ENCODE measurements around the gene SHROOM3.

Gene SHROOM3

DNA sequence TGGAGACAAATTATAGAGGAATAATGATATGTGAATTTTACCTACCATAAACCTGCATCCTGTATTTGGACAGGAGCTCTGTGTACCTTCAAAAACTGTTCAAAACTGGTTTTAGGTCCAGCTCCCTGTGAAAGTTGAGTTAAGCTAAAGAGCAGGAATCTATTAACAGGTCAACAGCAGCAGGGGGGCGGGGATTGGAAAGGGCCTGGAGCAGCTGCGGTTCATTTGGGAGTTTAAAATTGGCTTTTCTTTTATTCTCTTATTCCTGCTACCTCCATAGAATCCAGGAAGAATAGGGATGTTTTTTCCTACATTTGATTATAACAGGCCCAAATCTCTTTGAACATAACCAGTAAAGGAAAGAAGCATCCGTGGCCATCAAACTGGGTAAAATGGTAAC lies 23.8 kb downstream of the SHROOM3 start:
- no peaks in the 10 kb centered on the region for H3K36me3 Mint-ChIP-seq (ENCODE audit: low read depth)

GRCh38 chr4:76459291-76459723 lies 24.3 kb downstream of the SHROOM3 start:
- Mint-ChIP-seq H3K4me3 (no peak overlapping the region), H3K36me3 (ENCODE audit: low read depth) (no peaks in the 10 kb centered on the region), H3K27ac (no peak overlapping the region), H3K9me3 (peaks cover 11% of the 10 kb centered on the region), H3K27me3 (peaks cover 7% of the 10 kb centered on the region), H3K4me1 (no peaks in the 10 kb centered on the region)
- ATAC-seq (no peak), DNase-seq (no peak)

More for the DNA sequence above, 23.8 kb downstream of the SHROOM3 start:
- no peaks in the 10 kb centered on the region for H3K4me1 Mint-ChIP-seq
- ATAC-seq (no peak), DNase-seq (no peak)
- H3K27ac Mint-ChIP-seq: no peak overlapping the region
- H3K9me3 Mint-ChIP-seq: peaks cover 9% of the 10 kb centered on the region
- H3K4me3 Mint-ChIP-seq: no peak overlapping the region
- peaks cover 7% of the 10 kb centered on the region for H3K27me3 Mint-ChIP-seq

GRCh38 chr4:76463568-76463967 lies 28.5 kb downstream of the SHROOM3 start:
- Mint-ChIP-seq H3K4me3 (no peak overlapping the region), H3K27ac (no peak overlapping the region), H3K27me3 (peaks cover 10% of the 10 kb centered on the region), H3K36me3 (ENCODE audit: low read depth) (no peaks in the 10 kb centered on the region), H3K9me3 (peaks cover 17% of the 10 kb centered on the region), H3K4me1 (no peaks in the 10 kb centered on the region)
- DNase-seq: no peak
- ATAC-seq: no peak

- Mint-ChIP-seq H3K9me3 (no peaks in the 10 kb centered on the region), H3K4me1 (no peaks in the 10 kb centered on the region), H3K4me3 (no peak overlapping the region), H3K36me3 (ENCODE audit: low read depth) (no peaks in the 10 kb centered on the region), H3K27me3 (peaks cover 5% of the 10 kb centered on the region), H3K27ac (no peak overlapping the region)
- no peak for DNase-seq
- no peak for ATAC-seq
Measured at GRCh38 chr4:76470064-76470463, 35.0 kb downstream of the SHROOM3 start.

DNA sequence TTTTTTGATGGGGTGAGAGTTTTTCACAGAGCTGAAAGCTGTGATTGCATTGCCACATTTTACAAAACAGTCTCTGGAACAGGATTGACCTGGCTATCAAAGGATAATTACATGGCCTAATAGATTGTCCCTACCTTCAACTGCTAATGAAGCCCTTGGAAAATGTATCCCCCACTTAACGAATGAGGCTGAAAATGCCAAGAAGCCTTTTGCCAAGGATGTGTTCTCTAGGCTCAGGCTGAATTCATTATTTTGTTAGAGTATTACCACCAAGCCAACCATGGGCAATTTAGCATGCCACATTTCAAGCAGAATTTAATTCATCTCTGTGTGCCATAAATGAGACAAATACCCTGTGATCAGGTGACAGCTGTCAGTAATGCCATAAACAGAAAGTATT lies 35.5 kb downstream of the SHROOM3 start:
- H3K4me1 Mint-ChIP-seq: no peaks in the 10 kb centered on the region
- no peak overlapping the region for H3K27ac Mint-ChIP-seq
- DNase-seq: no peak
- H3K4me3 Mint-ChIP-seq: no peak overlapping the region
- no peaks in the 10 kb centered on the region for H3K9me3 Mint-ChIP-seq
- peaks cover 5% of the 10 kb centered on the region for H3K27me3 Mint-ChIP-seq
- ATAC-seq: no peak
- H3K36me3 Mint-ChIP-seq (ENCODE audit: low read depth): no peaks in the 10 kb centered on the region

DNA sequence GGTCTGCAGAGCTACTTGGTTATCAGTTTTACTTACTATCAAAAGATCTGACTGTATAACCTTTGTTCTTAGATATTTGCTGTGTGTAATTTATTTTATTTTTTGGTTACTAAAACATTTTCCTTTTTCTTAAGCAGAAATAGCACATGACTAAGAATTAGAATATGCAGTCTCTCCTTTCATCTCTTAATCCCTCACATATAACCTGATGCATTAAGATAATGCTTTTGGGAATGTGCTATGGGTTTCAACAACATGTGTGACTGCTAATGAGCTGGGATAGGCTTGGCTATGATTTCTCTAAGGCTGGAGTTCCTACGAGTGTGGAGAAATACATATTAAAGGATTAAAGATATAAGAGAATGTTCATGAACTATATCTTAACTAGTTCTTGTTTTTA lies 41.5 kb downstream of the SHROOM3 start:
- H3K9me3 Mint-ChIP-seq: peaks cover 10% of the 10 kb centered on the region
- H3K27ac Mint-ChIP-seq: no peak overlapping the region
- H3K27me3 Mint-ChIP-seq: peaks cover 9% of the 10 kb centered on the region
- no peaks in the 10 kb centered on the region for H3K36me3 Mint-ChIP-seq (ENCODE audit: low read depth)
- no peak for ATAC-seq
- no peak for DNase-seq
- H3K4me1 Mint-ChIP-seq: no peaks in the 10 kb centered on the region
- no peak overlapping the region for H3K4me3 Mint-ChIP-seq

DNA sequence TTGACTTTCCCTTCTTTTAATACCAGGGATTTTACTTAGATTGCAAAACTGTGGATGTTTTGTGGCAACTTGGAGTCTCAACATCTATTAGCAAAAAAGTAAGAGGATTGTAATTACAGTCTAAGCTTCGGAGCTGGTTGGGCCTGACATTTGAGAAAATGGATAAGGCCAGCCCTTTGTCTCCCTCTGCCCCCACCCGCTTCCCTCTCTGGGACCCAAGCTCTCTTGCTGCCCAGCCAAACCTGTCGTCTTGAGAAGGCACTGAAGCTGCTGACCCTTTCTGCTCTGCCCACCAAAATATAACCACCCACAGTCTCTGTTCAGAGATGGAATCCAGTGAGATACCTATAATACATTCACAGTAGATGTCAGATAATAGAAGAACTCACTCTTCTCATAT lies 49.6 kb downstream of the SHROOM3 start:
- peaks cover 6% of the 10 kb centered on the region for H3K9me3 Mint-ChIP-seq
- H3K4me3 Mint-ChIP-seq: no peak overlapping the region
- DNase-seq: no peak

GRCh38 chr4:76485450-76485849 lies 50.4 kb downstream of the SHROOM3 start:
- peaks cover 13% of the 10 kb centered on the region for H3K27me3 Mint-ChIP-seq
- H3K36me3 Mint-ChIP-seq (ENCODE audit: low read depth): no peaks in the 10 kb centered on the region
- H3K9me3 Mint-ChIP-seq: peaks cover 5% of the 10 kb centered on the region
- no peak overlapping the region for H3K4me3 Mint-ChIP-seq
- DNase-seq (no peak), ATAC-seq (no peak)
- H3K4me1 Mint-ChIP-seq: no peaks in the 10 kb centered on the region
- no peak overlapping the region for H3K27ac Mint-ChIP-seq

More for the DNA sequence above, 49.6 kb downstream of the SHROOM3 start:
- Mint-ChIP-seq H3K36me3 (ENCODE audit: low read depth) (no peaks in the 10 kb centered on the region), H3K4me1 (no peaks in the 10 kb centered on the region), H3K27ac (no peak overlapping the region), H3K27me3 (peaks cover 16% of the 10 kb centered on the region)
- ATAC-seq: no peak

DNA sequence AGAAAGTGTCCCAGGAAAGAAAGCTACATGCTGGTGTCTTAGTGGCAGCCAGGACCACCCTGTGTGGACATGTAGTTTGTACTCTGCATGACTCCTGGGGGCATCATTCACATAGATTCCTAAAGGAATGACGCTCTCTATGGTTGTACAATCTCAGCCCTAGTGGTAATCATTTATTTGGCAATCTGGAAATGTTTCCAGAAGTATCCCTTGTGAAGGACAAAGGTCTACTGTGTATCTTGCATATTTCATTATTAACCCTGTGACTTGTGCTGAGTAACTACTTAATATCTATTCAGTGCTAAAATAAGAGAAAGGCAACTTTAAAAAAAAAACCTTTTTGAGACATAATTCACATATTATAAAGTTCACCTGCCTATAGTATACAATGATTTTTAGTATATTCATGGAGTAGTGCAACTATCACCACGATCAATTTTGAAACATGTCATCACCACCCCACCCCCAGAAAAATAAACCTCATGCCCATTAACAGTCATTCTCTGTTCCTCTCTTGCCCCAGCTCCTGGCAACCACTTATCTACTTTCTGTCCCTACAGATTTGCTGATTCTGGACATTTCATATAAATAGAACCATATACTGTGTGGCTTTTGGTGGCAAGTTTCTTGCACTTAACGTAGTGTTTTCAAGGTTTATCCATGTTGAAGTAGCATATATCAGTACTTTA lies 51.7 kb downstream of the SHROOM3 start:
- Mint-ChIP-seq H3K27me3 (peaks cover 7% of the 10 kb centered on the region), H3K27ac (no peak overlapping the region), H3K9me3 (no peaks in the 10 kb centered on the region), H3K4me3 (no peak overlapping the region), H3K36me3 (ENCODE audit: low read depth) (no peaks in the 10 kb centered on the region), H3K4me1 (no peaks in the 10 kb centered on the region)
- ATAC-seq (no peak), DNase-seq (no peak)

DNA sequence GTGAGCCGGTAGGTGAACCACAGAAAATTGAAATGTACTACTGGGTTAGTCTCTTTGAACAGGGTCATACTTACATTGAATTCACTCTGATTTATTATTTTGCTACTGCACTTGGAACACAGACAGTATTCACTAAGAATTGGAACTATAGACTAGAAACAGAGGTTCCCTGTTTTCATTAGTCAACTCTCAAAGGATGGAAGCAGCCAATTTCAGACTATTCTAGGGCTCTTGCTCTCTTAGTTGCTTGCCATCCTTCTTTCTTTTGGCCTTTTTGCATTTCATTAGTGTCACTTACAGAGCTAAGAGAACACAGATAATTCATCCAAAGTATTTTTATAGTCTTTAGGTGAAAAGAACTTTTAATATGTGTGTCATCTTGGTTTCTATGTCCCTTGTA lies 52.6 kb downstream of the SHROOM3 start:
- H3K27me3 Mint-ChIP-seq: peaks cover 9% of the 10 kb centered on the region
- no peaks in the 10 kb centered on the region for H3K9me3 Mint-ChIP-seq
- no peaks in the 10 kb centered on the region for H3K4me1 Mint-ChIP-seq
- H3K4me3 Mint-ChIP-seq: no peak overlapping the region
- H3K27ac Mint-ChIP-seq: no peak overlapping the region
- H3K36me3 Mint-ChIP-seq (ENCODE audit: low read depth): no peaks in the 10 kb centered on the region
- ATAC-seq (no peak), DNase-seq (no peak)

DNA sequence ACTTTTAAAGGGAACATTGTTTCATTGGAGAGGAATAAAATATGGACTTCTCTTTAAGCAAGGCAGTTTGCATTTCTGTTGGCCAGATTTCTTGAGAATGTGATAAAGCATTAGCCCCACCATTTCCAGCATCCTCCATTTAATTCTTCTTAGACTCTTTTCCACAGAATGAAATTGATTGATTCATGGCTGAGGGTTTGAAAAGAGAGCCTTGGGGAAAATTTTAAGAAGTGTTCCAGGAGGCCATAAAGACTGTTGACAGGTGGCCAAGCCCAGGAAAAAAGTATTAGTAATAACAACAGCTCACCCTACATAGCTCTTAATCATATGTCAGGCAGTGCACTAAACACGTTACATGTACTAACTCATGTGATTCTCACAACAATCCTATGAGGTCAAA lies 53.4 kb downstream of the SHROOM3 start:
- H3K27ac Mint-ChIP-seq: no peak overlapping the region
- H3K4me1 Mint-ChIP-seq: no peaks in the 10 kb centered on the region
- H3K4me3 Mint-ChIP-seq: no peak overlapping the region
- DNase-seq: no peak
- ATAC-seq: no peak
- peaks cover 11% of the 10 kb centered on the region for H3K27me3 Mint-ChIP-seq
- no peaks in the 10 kb centered on the region for H3K9me3 Mint-ChIP-seq
- no peaks in the 10 kb centered on the region for H3K36me3 Mint-ChIP-seq (ENCODE audit: low read depth)

- H3K4me1 Mint-ChIP-seq: no peaks in the 10 kb centered on the region
- H3K36me3 Mint-ChIP-seq (ENCODE audit: low read depth): no peaks in the 10 kb centered on the region
- no peak overlapping the region for H3K4me3 Mint-ChIP-seq
- H3K27ac Mint-ChIP-seq: no peak overlapping the region
- ATAC-seq: no peak
- DNase-seq: no peak
- H3K9me3 Mint-ChIP-seq: no peaks in the 10 kb centered on the region
- peaks cover 11% of the 10 kb centered on the region for H3K27me3 Mint-ChIP-seq
Measured at GRCh38 chr4:76488888-76489685, 54.1 kb downstream of the SHROOM3 start.

GRCh38 chr4:76489686-76490161 lies 54.7 kb downstream of the SHROOM3 start:
- DNase-seq (no peak), ATAC-seq (no peak)
- Mint-ChIP-seq H3K27me3 (peaks cover 11% of the 10 kb centered on the region), H3K9me3 (no peaks in the 10 kb centered on the region), H3K4me1 (no peaks in the 10 kb centered on the region), H3K36me3 (ENCODE audit: low read depth) (no peaks in the 10 kb centered on the region), H3K27ac (no peak overlapping the region), H3K4me3 (no peak overlapping the region)

DNA sequence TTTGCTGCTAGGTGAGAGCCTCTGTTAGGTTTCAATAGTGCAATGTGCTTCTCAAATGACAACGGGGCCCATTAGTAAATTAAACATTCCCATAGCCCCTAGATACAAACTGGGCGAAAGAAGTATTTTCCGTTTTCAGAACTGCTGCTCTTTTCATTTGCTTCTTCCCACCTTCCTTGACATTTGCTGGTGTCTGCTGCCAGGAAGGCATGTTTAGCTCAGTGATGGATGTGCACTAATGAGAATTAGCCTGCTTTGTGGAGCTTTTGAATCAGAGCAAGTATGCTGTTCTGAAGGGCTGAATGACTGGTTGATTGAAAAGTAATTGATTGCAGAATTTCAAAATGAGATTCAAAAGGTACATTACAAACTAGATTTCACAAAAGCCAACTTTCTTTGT lies 57.0 kb downstream of the SHROOM3 start:
- H3K27ac Mint-ChIP-seq: no peak overlapping the region
- ATAC-seq: no peak
- no peak for DNase-seq
- no peaks in the 10 kb centered on the region for H3K36me3 Mint-ChIP-seq (ENCODE audit: low read depth)
- no peaks in the 10 kb centered on the region for H3K9me3 Mint-ChIP-seq
- H3K27me3 Mint-ChIP-seq: peaks cover 16% of the 10 kb centered on the region
- H3K4me1 Mint-ChIP-seq: no peaks in the 10 kb centered on the region
- no peak overlapping the region for H3K4me3 Mint-ChIP-seq

DNA sequence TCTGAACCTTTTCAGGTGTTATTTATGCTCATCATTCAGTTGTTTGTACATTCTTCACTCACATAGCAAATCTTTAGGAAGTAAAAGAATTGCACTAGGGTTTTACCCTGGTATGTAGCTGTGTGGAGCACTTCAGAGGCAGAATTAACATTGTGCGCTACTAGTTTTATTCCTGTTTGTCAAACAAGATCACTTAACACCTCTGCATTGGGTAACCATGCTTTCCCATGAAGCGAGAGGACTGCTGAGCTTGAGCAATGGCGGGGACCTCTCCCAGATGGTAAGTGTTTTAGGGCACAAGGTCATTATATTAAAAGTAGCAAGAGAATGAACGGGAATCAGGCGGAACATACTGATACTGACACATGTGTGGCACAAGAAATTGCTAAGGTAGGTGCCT lies 59.2 kb downstream of the SHROOM3 start:
- Mint-ChIP-seq H3K4me3 (no peak overlapping the region), H3K9me3 (no peaks in the 10 kb centered on the region), H3K27ac (no peak overlapping the region), H3K27me3 (peaks cover 13% of the 10 kb centered on the region), H3K36me3 (ENCODE audit: low read depth) (no peaks in the 10 kb centered on the region), H3K4me1 (no peaks in the 10 kb centered on the region)
- no peak for ATAC-seq
- DNase-seq: no peak
